Mesenchymal stem cell (in vitro differentiated cells and primary cell): Measurements from ENCODE around the gene APC.

Source experiments
- DNase-seq: peaks from one replicate; pipeline ENCODE4 v3.0.0-alpha.2; 2013
- H2AFZ ChIP-seq: one replicate; pipeline ENCODE4 v1.6.1; 2013; ENCODE audit warnings: low read depth, mild to moderate bottlenecking, control low read depth, inconsistent platforms, low read length, moderate library complexity
- H2AK5ac ChIP-seq: 2 replicates; pipeline ENCODE4 v1.6.1; 2013; ENCODE audit warnings: low read length, moderate library complexity, mild to moderate bottlenecking, inconsistent platforms; ENCODE audit not compliant: severe bottlenecking
- H2BK120ac ChIP-seq: one replicate; pipeline ENCODE4 v1.6.1; 2013; ENCODE audit warnings: low read depth, mild to moderate bottlenecking, inconsistent platforms, low read length, moderate library complexity
- H2BK12ac ChIP-seq, 2 experiments: one replicate each; pipeline ENCODE4 v1.6.1; 2013; ENCODE audit warnings: inconsistent platforms in 2 of 2, low read length in 2 of 2, mild to moderate bottlenecking in 2 of 2, moderate library complexity in 2 of 2, control low read depth in 1 of 2
- H2BK15ac ChIP-seq: one replicate; pipeline ENCODE4 v1.6.1; 2013; ENCODE audit warnings: mild to moderate bottlenecking, low read depth, inconsistent platforms; ENCODE audit not compliant: poor library complexity, severe bottlenecking
- H2BK5ac ChIP-seq: 2 replicates; pipeline ENCODE4 v1.6.1; 2013; ENCODE audit warnings: low read depth, mild to moderate bottlenecking, low read length, control low read depth, inconsistent platforms; ENCODE audit not compliant: poor library complexity, severe bottlenecking
- H3K14ac ChIP-seq, 2 experiments: one replicate each; pipeline ENCODE4 v1.6.1; 2013; ENCODE audit warnings: inconsistent platforms in 2 of 2, low read length in 2 of 2, control low read depth in 1 of 2, mild to moderate bottlenecking in 1 of 2, moderate library complexity in 1 of 2
- H3K18ac ChIP-seq, 2 experiments: one replicate each; pipeline ENCODE4 v1.6.1; 2013; ENCODE audit warnings: inconsistent platforms in 2 of 2, low read length in 2 of 2, control low read depth in 1 of 2, low read depth in 1 of 2, mild to moderate bottlenecking in 1 of 2
- H3K23ac ChIP-seq, 2 experiments: one replicate each; pipeline ENCODE4 v1.6.1; 2013; ENCODE audit warnings: inconsistent platforms in 2 of 2, low read length in 2 of 2, mild to moderate bottlenecking in 2 of 2, moderate library complexity in 2 of 2, control low read depth in 1 of 2
- H3K27ac ChIP-seq: 2 replicates; pipeline ENCODE4 v1.5.1; 2013; ENCODE audit warnings: mild to moderate bottlenecking, moderate library complexity, low read length, control low read depth, inconsistent platforms; ENCODE audit not compliant: poor library complexity, severe bottlenecking
- H3K27me3 ChIP-seq, 2 experiments: 2 replicates each; pipeline versions ENCODE4 v1.6.1 to v1.7.0; 2013; ENCODE audit warnings: low read length in 2 of 2, mild to moderate bottlenecking in 2 of 2, moderate library complexity in 2 of 2, control low read depth in 1 of 2, inconsistent platforms in 1 of 2; ENCODE audit not compliant: control insufficient read depth in 1 of 2, insufficient read depth in 1 of 2
- H3K36me3 ChIP-seq, 2 experiments: 2 replicates each; pipeline versions ENCODE4 v1.6.1 to v1.7.0; 2013; ENCODE audit warnings: low read length in 2 of 2, control low read depth in 1 of 2, inconsistent platforms in 1 of 2, low read depth in 1 of 2, mild to moderate bottlenecking in 1 of 2; ENCODE audit not compliant: insufficient read depth in 2 of 2, control insufficient read depth in 1 of 2
- H3K4ac ChIP-seq, 2 experiments: one replicate each; pipeline ENCODE4 v1.6.1; 2013; ENCODE audit warnings: inconsistent platforms in 2 of 2, low read length in 2 of 2, mild to moderate bottlenecking in 2 of 2, moderate library complexity in 2 of 2, control low read depth in 1 of 2, low read depth in 1 of 2
- H3K4me1 ChIP-seq: 2 replicates; pipeline ENCODE4 v1.6.1; 2013; ENCODE audit warnings: low read depth, low read length, control low read depth; ENCODE audit not compliant: control insufficient read depth, insufficient read depth
- H3K4me2 ChIP-seq: 2 replicates; pipeline ENCODE4 v1.6.1; 2013; ENCODE audit warnings: low read length, mild to moderate bottlenecking, inconsistent platforms; ENCODE audit not compliant: poor library complexity, severe bottlenecking
- H3K4me3 ChIP-seq, 2 experiments: 2 replicates each; pipeline versions ENCODE4 v1.5.1 to v1.7.0; 2013; ENCODE audit warnings: low read length in 2 of 2, mild to moderate bottlenecking in 2 of 2, control low read depth in 1 of 2, low read depth in 1 of 2; ENCODE audit not compliant: insufficient read depth in 1 of 2
- H3K79me1 ChIP-seq: replicated peaks from 2 replicates; pipeline ENCODE4 v1.6.1; 2013; ENCODE audit warnings: mild to moderate bottlenecking, control low read depth, low read length, inconsistent platforms; ENCODE audit not compliant: poor library complexity, severe bottlenecking
- H3K9ac ChIP-seq: 2 replicates; pipeline ENCODE4 v1.7.0; 2013; ENCODE audit warnings: mild to moderate bottlenecking, low read length, moderate library complexity
- H3K9me3 ChIP-seq: 2 replicates; pipeline ENCODE4 v1.7.0; 2013; ENCODE audit warnings: mild to moderate bottlenecking, low read length; ENCODE audit not compliant: control insufficient read depth
- H4K8ac ChIP-seq: one replicate; pipeline ENCODE4 v1.6.1; 2013; ENCODE audit warnings: inconsistent platforms, mild to moderate bottlenecking, low read length, moderate library complexity
- H4K91ac ChIP-seq: one replicate; pipeline ENCODE4 v1.6.1; 2013; ENCODE audit warnings: mild to moderate bottlenecking, low read length, inconsistent platforms
- WGBS: methylation state at CpG from one replicate; pipeline ENCODE4 v1.1.7; 2013; ENCODE audit warnings: mixed read lengths; 5-methylcytosine and 5-hydroxymethylcytosine counted together

The APC gene

GRCh38 chr5:112729630-112730029, 8.1 kb upstream of the APC start:
- Histone ChIP-seq H2BK15ac (no peak overlapping the region), H3K9ac (no peak overlapping the region), H3K9me3 (no peaks in the 10 kb centered on the region), H3K18ac (no peak overlapping the region), H3K14ac (no peak overlapping the region), H3K4me2 (no peak overlapping the region), H3K4me3 (no peak overlapping the region), H3K27ac (no peak overlapping the region), H3K23ac (no peak overlapping the region), H2BK120ac (no peak overlapping the region), H2BK5ac (no peak overlapping the region), H4K91ac (no peak overlapping the region), H2BK12ac (no peak overlapping the region), H3K4ac (no peak overlapping the region), H2AK5ac (no peak overlapping the region), H3K79me1 (peaks cover 30% of the 10 kb centered on the region), H3K27me3 (no peaks in the 10 kb centered on the region), H3K36me3 (no peaks in the 10 kb centered on the region), H4K8ac (no peak overlapping the region), H2AFZ (no peak overlapping the region), H3K4me1 (peaks cover 2% of the 10 kb centered on the region)
- WGBS = no CpG with 5 or more reads among the region's 1 CpG
- no peak for DNase-seq

- Histone ChIP-seq H3K9ac (no peak overlapping the region), H4K91ac (no peak overlapping the region), H3K14ac (no peak overlapping the region), H2AFZ (no peak overlapping the region), H3K27ac (no peak overlapping the region), H3K36me3 (no peaks in the 10 kb centered on the region), H3K4me3 (no peak overlapping the region), H2BK5ac (no peak overlapping the region), H3K23ac (no peak overlapping the region), H3K4me1 (peaks cover 2% of the 10 kb centered on the region), H2BK120ac (no peak overlapping the region), H3K79me1 (peaks cover 15% of the 10 kb centered on the region), H4K8ac (no peak overlapping the region), H3K4ac (no peak overlapping the region), H3K4me2 (no peak overlapping the region), H2BK15ac (no peak overlapping the region), H3K18ac (no peak overlapping the region), H2AK5ac (no peak overlapping the region), H2BK12ac (no peak overlapping the region), H3K27me3 (no peaks in the 10 kb centered on the region), H3K9me3 (no peaks in the 10 kb centered on the region)
- DNase-seq = no peak
- 96% methylated on average over 4 of the region's 5 CpGs for WGBS
These were observed 5.6 kb upstream of the APC start for GRCh38 chr5:112732131-112732530.

- 100% methylated on average over 1 of the region's 1 CpG for WGBS
- Histone ChIP-seq H4K91ac (no peak overlapping the region), H2BK15ac (no peak overlapping the region)
These were observed 4.1 kb upstream of the APC start for GRCh38 chr5:112733586-112733985.

GRCh38 chr5:112734597-112734996, 3.1 kb upstream of the APC start:
- no peaks in the 10 kb centered on the region for H3K36me3 ChIP-seq
- H2BK5ac ChIP-seq = no peak overlapping the region
- no CpG with 5 or more reads among the region's 3 CpGs for WGBS

More at GRCh38 chr5:112733586-112733985, 4.1 kb upstream of the APC start:
- Histone ChIP-seq H2BK12ac (no peak overlapping the region), H2AFZ (no peak overlapping the region), H4K8ac (no peak overlapping the region), H2AK5ac (no peak overlapping the region), H3K9me3 (no peaks in the 10 kb centered on the region), H3K4ac (no peak overlapping the region), H3K4me3 (no peak overlapping the region), H3K18ac (no peak overlapping the region), H2BK120ac (no peak overlapping the region), H3K79me1 (peaks cover 24% of the 10 kb centered on the region), H3K36me3 (no peaks in the 10 kb centered on the region), H3K23ac (no peak overlapping the region), H2BK5ac (no peak overlapping the region), H3K27me3 (no peaks in the 10 kb centered on the region), H3K27ac (no peak overlapping the region), H3K4me1 (peaks cover 6% of the 10 kb centered on the region), H3K4me2 (no peak overlapping the region), H3K14ac (no peak overlapping the region), H3K9ac (no peak overlapping the region)
- DNase-seq = no peak

More at GRCh38 chr5:112734597-112734996, 3.1 kb upstream of the APC start:
- no peak overlapping the region for H2BK15ac ChIP-seq
- no peak overlapping the region for H2BK120ac ChIP-seq
- H3K4ac ChIP-seq = no peak overlapping the region
- peaks cover 9% of the 10 kb centered on the region for H3K4me1 ChIP-seq
- no peak overlapping the region for H3K4me2 ChIP-seq
- no peak overlapping the region for H2BK12ac ChIP-seq
- H4K91ac ChIP-seq = no peak overlapping the region
- H3K4me3 ChIP-seq = no peak overlapping the region
- H3K27ac ChIP-seq = no peak overlapping the region
- H3K9me3 ChIP-seq = no peaks in the 10 kb centered on the region
- no peak overlapping the region for H3K14ac ChIP-seq
- peaks cover 27% of the 10 kb centered on the region for H3K79me1 ChIP-seq
- no peak overlapping the region for H3K23ac ChIP-seq
- H3K18ac ChIP-seq = no peak overlapping the region
- H2AK5ac ChIP-seq = no peak overlapping the region
- H3K27me3 ChIP-seq = no peaks in the 10 kb centered on the region
- DNase-seq = no peak
- no peak overlapping the region for H2AFZ ChIP-seq
- H4K8ac ChIP-seq = no peak overlapping the region
- H3K9ac ChIP-seq = no peak overlapping the region
